HT1080 (cell line): ENCODE measurements around the gene HOXB4. TPM values are rescaled to one million over a fixed set of nuclear protein-coding genes. Genes with fewer than 3 reads are reported as not detected.

Source experiments
- DNase-seq: peaks from one replicate; pipeline ENCODE4 v3.0.0-alpha.2; 2015; ENCODE audit warnings: low read depth
- total RNA-seq: library from RNA; depleted of rRNA; stranded (reverse); fragments of >200 nt; shearing (Covaris generic); gene quantifications from 2 replicates; pipeline ENCODE4 v1.2.3, GENCODE V29; 2014

The HOXB4 gene
- total RNA-seq, 1 experiment from 2014 or later, result 3.9 TPM

DNA sequence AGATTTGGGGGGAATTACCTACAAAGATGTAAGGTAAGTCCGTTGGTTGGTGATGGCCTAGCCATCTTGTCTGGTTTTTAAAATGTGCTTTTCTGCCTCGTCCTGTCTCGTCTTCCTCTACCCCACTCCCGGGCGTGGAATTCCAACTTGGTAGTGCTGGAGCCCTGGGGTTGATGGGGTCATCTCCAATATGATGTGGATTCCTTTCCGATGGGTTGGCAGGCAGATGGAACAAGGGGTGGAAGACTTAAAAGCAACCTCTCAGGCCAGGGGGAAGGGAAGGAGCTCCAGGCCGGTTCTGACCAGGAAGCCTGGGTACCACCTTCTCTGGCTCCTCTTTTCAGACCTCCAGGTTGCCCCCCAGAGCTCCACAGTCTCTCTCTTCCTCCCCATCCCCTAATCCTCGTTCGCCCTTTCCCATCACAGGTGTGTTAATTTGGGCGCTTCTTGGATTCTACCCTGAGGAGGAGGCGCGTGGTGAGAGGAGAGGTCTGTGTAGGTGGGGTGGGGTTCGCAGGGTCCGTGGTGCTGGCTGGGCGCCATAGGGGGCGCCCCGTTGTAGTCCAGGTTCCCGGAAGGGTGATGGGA, 28.1 kb downstream of the HOXB4 start:
- no peak for DNase-seq

DNA sequence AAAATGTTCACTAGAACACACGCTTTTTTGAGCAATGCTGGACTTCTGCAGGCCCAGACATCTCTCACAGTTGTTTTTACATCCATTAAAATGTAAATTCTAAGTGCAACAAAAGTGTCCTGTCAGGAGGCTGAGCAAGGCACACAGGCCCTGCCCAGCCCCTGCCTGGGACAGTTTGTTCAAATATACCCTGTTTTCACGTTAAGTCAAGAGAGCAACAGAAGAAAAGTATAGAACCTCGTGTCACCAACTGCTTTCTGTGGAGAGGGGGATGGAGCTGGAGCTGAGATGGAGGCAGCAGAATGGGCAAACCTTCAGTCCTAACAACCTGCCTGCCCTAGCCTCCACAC, 28.9 kb downstream of the HOXB4 start:
- no peak for DNase-seq

DNA sequence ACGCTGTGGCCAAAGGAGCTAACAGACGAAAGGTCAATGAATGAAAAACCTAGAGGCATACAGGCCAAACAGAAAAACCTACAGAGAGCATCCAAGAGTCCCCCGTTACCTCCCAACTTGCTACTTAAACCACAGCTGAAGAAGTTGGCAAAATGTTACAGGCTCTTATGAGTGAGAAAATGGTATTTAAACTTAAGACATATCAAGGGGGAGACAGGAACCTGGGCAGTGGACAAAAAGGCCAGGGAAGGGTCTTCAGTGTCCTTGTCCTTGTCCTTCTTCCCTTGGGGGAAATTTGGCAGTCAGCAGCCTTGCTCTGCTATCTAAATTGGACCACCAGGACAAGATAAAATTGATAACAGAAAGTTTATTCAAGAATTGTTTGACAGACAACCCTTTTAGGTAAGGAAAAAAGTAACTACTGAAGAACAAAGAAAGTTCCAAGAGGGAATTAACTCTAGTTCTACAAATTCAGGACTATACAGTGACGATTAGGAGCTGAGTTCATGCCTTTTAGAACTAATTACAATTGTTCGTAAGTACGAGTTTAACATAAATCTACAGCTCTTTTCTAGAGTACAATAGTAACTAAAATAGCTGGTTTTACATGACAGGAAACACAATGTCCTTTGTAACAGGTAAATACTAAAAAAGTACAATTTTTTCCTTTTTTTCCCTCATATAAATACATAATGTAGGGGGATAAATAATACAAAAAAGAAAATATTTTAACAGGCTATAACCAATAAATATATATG, 29.4 kb downstream of the HOXB4 start:
- DNase-seq, result no peak

DNA sequence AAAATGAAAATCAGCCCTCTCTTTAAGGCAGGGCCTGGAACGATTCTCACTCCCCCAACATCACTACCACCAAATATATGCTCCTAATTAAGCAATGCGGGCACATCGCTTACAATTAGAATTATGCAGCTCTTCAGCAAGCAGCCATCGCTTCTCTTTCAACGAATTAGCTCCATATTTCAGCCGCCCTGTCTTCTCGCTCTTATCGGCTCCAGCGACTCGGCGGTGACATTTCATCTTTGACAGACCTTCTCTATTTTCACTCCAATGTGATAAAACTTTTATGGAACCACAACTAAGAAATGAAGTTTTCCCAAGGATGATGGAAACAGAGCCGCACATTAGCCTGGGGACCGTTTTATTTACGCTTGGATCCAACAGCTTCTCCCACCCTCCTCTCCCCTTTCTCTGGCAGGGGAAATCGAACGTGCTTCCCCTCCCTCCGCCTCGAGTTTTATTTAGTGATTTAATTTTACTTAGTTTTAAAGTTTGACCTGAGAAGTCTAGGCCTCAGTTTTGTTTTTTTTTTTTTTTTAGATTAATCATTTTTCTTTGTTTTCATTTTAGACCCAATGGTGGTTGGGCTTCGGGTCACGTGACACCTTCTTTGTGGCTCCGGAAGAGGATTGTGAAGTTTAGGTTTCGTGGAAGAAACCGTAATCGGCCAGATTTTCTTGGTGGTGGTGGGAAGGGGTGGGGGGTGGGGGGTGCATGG, 30.2 kb downstream of the HOXB4 start:
- DNase-seq, result no peak

DNA sequence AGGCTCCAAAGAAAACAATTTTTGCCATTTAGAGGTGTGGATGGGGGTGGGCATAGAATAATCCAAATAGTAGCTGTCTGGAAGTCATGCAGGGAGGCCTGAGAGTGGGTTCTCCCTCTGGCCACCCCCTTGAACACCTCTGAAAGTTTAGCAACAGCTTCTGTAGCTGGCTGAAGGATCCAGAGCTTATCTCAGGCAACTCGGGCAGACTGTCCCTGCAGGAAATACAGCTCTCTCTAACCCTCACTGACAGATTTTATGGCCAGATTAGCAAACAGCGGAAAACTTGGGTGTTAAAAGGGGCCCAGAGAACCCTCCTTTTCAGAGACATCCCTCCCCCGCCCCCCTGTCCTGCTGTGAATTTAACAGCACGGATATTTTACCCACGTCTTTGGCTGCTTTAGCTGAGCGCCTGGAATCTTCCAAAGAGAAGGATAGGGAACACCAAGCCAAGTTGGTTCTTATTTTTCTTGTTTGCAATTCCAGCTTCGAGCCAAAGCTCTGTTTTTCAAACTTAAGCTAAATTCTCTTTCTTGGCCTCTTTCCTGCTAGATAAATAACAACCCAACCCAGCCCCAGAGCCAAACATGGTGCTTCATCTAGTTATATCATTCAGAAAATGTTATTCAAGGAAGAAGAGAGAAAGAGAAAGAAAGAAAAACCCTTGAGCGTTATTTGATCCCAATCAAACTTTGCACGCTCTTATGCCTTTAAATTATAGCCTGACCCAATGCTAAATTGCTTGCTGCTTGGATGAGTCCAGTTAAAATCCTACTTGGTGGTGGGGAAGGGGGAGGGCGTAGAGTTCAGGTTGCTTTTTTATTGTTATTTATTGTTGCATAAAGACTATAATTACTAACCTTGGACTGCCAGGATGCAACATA, 31.0 kb downstream of the HOXB4 start:
- DNase-seq, result no peak

DNA sequence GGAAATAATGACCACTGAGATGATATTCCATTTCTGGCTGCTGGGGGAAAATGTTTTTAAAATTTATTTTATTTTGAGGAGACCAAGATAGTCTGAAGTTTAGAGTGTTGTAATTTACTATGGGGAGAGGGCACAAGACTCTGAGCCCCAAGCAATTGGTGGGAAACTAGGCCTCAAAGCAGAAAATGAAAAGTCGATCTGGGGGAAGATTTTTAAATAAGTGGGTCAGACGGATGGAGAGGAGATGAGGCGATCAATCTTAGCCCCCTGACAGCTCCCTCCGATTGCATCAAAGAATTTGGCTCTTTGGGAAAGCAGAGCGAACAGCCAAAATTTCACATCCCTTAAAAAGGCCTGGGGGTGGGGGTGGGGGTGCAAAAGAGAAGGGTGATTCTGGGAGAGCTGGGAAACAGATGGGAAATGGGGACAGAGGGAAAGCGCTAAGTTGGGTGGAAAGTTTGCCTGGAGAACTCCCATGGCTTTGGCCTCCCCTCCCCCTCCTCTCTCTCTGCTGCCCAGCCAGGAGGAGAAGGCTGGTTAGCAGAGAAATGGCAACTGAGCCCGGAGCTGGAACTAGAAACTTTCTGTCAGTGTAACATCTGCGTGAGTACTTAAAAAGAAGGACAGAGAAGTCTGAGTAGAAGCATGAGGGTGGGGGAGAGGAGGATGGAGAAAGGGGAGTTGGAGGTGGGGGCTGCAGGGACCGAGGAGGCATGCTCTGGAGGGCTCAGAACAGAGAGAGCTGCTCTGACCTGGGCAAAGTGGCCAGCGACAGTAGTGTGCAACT, 31.8 kb downstream of the HOXB4 start:
- no peak for DNase-seq

DNA sequence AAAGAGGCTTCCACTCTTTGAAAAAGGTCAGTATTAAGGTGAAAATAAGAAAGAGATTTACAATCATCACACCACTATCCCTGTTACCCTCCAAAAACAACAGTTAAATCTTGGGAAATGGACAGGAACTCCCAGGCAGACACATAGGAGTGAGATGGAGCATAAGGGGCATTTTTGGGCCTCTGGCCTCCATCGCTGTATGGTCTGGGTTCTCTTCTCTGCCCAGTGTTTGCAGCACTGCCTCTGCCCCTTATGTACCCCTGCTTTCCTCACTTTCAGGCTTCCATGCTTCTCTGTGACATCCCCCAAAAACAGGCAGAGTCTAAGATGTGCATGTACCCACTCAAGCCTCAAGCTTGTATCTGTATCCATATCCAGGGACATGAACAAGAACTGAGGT, 32.6 kb downstream of the HOXB4 start:
- no peak for DNase-seq

DNA sequence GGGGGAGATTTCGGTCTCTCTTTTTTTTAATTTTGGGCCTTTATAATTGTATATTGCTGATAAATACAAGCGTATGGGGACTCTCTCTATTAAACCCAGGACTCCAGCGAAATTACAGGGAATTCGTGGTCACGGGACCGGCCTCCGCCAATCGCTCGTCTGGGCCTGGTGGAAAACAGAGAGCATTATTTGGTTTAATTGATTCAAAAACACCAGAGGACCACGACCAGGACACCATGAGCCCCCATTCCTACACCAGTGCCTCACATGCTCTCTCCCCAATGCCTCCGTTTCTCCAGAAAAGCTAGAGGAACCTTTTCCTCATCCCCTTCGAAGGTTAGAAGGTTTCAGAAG, 33.2 kb downstream of the HOXB4 start, which contains the start of gene HOXB2:
TSS of gene HOXB2 (minus strand) at position 88 of the 354 bp plus-strand sequence. CDS start 198 bp downstream, outside the sequence.
- peak; percentile 52 for DNase-seq

DNA sequence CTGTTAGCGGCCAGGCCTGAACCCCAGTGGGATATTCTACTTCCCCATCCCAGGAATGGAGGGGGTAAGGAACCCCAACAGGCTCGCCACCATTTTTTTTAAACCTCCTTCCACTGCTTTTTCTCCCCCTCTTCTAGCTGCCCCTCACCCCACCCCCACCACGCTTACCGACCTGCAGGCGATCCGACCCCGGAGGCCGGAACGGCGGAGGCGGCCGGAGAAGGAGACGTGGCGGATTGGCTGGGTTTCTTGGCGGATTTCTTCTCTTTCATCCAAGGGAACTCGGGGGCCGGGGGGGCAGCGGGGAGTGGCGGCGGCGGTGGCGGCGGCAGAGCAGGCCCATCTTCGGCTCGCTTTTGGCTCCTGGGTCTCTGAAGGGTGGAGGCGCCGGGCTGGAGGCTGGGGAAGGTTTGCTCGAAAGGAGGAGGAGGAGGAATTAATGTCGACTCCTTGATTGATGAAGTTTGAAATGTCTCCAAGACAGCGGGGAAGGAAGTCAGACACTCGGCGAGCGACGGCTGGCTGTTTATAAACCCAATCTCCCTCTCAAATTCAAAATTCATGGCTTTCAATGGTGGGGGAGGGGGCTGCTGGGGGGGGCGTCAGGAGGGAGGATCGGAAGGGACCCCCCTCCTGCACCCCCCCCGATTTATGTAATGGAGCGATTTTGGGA, 33.7 kb downstream of the HOXB4 start:
- peak; percentile 71 for DNase-seq

DNA sequence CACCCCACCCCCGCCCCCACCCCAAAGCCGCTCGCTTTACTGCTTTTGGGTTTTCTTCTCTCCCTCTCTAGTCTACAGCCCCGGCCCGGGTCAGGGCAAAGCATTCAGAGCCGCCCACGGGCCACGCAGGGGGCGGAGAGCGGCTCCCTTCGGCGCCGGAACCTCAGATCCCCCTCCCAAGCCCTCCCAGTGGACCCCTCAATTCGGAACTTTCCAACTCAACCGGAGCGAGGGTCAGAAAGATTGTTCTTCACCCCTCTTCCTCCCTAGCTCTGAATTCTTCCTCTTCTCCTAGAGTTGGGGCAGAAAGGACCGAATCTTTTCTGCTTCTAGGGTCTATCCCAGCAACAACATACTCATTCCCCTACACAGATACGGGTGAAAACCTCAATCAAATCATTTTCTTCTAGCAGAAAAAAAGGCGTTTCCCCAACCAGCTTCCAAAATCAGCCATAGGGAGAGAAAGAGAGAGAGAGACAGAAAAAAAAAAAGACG, 34.2 kb downstream of the HOXB4 start:
- peak; percentile 52 for DNase-seq

DNA sequence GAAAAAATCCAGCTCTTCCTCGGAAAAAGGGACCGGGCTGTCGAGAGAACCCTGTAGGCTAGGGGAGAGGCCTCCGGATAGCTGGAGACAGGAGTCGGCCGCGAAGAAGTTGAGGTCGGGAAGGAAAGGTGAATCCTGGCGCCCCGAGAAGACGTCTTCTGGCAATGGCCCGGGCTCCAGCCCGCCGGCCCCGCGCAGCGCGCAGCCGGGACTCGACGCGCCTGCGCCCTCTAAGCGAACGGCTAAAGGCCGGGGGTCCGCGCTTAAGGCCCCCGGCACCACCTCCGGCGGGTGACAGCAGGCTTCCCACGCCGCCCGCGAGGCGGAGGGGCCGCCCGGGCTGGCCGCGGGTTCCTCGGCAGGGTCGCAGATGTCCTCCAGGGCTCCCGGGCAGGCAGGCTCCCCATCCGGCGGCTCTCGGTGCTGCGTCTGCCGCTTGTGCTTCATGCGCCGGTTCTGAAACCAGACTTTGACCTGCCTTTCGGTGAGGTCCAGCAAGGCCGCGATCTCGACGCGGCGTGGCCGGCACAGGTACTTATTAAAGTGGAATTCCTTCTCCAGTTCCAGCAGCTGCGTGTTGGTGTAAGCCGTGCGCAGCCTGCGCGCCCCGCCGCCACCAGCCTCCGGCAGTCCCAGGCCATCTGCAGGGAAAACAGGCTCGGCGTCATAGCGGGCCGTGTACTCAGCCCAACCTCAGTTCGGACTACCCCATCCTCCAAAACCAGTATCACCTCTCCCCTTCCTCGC, 34.9 kb downstream of the HOXB4 start:
- DNase-seq, result peak; percentile 78

DNA sequence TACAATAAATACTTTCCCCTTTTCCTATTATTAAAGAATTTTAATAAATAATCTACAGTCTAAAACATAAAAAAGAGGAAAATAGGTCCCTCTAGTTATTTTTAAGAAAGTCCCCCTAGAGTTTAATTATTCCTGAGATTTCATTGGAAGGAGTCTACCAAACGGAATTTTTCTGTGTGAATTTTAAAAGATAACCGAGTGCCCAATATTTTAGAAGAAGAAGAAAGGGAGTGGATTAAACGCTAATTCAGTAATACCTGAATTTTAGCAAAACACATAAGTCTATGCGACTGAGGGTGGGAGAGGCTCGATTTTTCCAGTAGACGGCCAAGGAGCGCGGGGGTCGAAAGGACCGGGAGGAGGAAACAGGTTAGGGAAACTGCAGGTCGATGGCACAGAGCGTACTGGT, 35.4 kb downstream of the HOXB4 start:
- no peak for DNase-seq

DNA sequence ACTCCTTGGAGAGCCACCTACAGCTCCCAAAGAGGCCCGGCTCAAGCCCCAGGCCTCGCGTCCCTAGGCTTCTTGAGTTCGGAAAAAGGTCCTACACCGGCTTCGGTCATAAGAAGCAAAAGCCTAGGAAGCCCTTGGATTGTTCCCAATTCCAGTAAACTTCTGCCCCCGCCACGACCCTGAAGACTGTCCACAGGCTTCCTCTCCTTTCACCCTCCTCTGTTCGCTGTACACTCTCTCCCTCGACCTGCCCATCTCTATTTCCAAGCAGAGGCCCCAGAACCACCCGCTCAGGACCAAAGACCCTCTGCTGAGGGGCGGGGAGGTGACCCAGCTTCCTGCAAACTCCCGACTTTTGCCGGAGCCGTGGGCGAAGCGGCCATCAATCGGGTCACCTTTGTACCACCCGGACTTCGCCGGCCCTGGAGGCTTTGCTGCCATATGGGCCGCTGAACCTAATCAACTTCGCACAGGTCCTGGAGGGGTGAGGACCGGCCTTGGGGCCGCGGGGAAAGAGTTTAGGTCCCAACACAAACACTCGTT, 36.0 kb downstream of the HOXB4 start:
- DNase-seq, result peak; percentile 60

DNA sequence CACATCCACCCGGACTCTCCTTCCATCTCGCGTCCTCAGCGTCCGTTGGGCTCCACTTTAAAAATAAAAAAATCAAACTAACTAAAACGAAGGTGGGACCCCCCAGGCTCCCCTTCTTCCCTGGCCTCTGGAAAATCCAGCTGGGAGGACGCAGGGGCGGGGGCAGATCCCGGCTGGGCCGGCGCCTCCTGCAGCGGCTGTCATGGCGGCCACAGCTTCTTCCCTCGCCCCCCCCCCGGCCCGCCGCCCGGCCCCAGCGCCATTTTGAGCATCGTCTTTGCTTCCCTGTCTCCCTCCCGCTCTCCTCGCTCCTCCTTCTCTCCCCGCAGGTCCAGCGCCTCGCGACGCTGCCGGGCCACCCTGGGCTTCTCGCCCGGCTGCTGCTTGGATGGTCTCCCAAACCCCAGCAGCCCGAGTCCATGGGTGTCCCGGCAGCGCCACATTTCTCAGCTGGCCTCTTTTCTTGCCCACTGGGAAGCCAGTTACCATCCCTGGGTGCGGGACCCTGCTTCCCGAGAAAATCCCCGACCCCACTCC, 36.5 kb downstream of the HOXB4 start:
- peak; percentile 73 for DNase-seq

DNA sequence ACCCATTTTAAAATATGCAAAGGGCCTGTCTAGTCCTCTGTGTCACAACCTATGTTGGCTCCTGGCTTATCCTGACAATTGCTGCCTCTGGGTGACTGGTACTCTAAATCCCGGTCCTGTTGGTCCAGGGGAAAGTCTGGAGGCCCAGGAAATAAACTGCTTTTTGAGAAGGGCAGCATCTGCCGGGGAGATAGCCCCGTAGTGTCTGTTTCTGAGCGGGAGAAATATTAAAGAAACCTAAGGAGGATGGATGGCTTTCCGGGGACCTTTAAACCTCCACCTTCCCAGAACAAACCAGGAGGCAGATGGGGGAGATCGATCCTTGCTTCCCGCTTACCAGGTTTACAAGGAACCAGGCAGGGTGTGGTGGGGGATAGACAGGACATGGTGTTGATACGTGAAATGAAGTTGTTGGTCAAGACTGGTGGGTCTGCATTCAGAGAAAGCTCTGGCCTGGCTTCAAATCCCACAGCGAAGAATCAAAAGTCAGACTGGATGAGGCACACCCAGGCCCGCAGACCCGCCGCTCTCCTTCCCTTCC, 37.0 kb downstream of the HOXB4 start:
- peak; percentile 19 for DNase-seq

DNA sequence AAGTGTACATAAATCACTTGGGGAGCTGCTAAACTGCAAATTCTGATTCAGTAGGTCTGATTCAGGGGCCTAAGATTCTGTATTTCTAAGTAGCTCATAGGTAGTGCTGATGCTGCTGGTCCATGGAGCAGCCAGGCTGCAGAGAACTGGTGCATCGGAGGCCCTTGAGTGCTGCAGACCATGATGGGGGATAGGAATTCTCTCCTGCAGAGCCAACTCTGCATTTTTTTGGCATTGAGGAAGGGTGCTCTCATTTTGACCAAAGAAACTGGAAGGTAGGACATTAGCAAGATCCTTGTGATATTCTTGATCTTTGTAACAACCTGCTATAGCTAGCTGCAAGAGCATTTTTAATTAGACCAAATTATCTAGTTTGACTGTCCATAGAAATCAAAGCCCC, 37.9 kb downstream of the HOXB4 start:
- peak; percentile 36 for DNase-seq

DNA sequence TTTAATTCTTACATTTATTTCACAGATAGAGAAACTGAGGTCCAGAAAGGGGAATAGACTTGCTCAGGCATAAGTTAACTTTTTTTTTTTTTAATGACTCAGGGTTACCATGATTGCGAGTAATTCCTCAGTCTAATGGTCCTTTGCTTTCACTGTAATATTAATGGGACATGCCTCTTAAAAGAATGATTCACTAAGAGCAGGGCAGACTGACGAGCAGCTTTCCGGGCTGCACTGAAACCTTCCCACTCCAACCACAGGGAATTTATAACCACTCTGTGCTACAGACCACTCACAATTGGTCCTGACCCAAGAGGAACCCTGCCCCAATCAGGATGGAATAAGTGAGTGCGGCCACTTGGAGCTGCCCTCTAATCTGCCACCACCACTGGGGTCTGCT, 39.0 kb downstream of the HOXB4 start:
- peak; percentile 94 for DNase-seq

DNA sequence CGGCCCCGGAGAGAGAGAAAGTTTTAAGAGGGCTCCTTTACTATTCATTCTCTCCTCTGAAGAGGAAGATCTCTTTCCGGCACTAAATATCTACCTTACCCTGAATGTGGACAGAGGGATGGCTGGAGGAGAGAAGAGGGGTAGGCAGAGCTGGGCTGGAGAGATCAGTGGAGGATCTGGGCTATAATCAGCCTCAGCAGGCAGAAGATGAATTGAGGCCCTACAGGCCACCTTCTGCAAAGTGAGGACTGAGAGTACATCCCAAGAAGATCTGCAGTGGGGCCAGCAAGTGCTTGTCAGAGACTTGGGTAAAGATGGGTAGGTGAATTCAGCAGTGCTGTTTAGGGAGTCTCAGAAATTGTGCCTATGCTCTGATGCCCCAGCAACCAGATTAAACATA, 40.8 kb downstream of the HOXB4 start:
- no peak for DNase-seq
